ENCODE measurements around the gene TEC.
"Not testable (repeated sequence)": the region's sequence is repeated elsewhere in the genome, so short reads cannot be mapped to it uniquely, and the experiment has no call there.

TEC gene

GRCh38 chr4:48194971-48195370 is 74.7 kb downstream of the TEC start:
- H3K9me3 ChIP-seq (ENCODE audit: control insufficient read depth, low read length), result no peaks in the 10 kb centered on the region
- H3K36me3 ChIP-seq (ENCODE audit: control insufficient read depth, insufficient read depth, low read length, severe bottlenecking), result no peaks in the 10 kb centered on the region
- H3K9ac ChIP-seq (ENCODE audit: low read length), result no peak overlapping the region

GRCh38 chr4:48193921-48194468 is 75.6 kb downstream of the TEC start:
- H3K9me3 ChIP-seq (ENCODE audit: control insufficient read depth, low read length), result no peaks in the 10 kb centered on the region
- no peak overlapping the region for H3K9ac ChIP-seq (ENCODE audit: low read length)
- H3K4me3 ChIP-seq (ENCODE audit: low read length), result no peak overlapping the region
- H3K36me3 ChIP-seq (ENCODE audit: control insufficient read depth, insufficient read depth, low read length, severe bottlenecking), result no peaks in the 10 kb centered on the region
- peaks cover 7% of the 10 kb centered on the region for H3K4me1 ChIP-seq (ENCODE audit: control insufficient read depth, insufficient read depth, low read length)
- no peaks in the 10 kb centered on the region for H3K27me3 ChIP-seq (replicated peaks; ENCODE audit: control insufficient read depth, insufficient read depth, low read length)
- DNase-seq (ENCODE audit: low read depth), result no peak

More at GRCh38 chr4:48194971-48195370, 74.7 kb downstream of the TEC start:
- no peak overlapping the region for H3K4me3 ChIP-seq (ENCODE audit: low read length)
- no peaks in the 10 kb centered on the region for H3K27me3 ChIP-seq (replicated peaks; ENCODE audit: control insufficient read depth, insufficient read depth, low read length)
- no peak for DNase-seq (ENCODE audit: low read depth)
- peaks cover 7% of the 10 kb centered on the region for H3K4me1 ChIP-seq (ENCODE audit: control insufficient read depth, insufficient read depth, low read length)

GRCh38 chr4:48193096-48193836 is 76.4 kb downstream of the TEC start:
- no peak overlapping the region for H3K9ac ChIP-seq (ENCODE audit: low read length)
- H3K4me1 ChIP-seq (ENCODE audit: control insufficient read depth, insufficient read depth, low read length), result peaks cover 7% of the 10 kb centered on the region
- no peaks in the 10 kb centered on the region for H3K9me3 ChIP-seq (ENCODE audit: control insufficient read depth, low read length)
- no peak overlapping the region for H3K4me3 ChIP-seq (ENCODE audit: low read length)
- H3K27me3 ChIP-seq (replicated peaks; ENCODE audit: control insufficient read depth, insufficient read depth, low read length), result no peaks in the 10 kb centered on the region
- no peaks in the 10 kb centered on the region for H3K36me3 ChIP-seq (ENCODE audit: control insufficient read depth, insufficient read depth, low read length, severe bottlenecking)
- no peak for DNase-seq (ENCODE audit: low read depth)

DNA sequence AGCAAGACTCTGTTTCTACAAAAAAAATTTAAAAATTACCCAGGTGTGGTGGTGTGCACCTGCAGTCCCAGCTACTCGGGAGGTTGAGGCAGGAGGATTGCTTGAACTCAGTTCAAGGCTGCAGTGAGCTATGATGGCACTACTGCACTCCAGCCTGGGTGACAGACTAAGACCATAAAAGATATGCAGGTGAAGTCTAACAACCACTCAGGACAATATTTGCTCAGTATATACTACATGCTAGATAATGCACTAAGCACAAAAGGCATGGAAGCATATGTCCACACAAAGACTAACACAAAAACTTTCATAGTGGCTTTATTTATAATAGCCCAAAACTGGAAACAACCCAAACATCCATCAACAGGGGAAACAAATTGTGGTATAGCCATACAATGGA is 77.9 kb downstream of the TEC start:
- Histone ChIP-seq H3K4me1 (ENCODE audit: control insufficient read depth, insufficient read depth, low read length) (peaks cover 10% of the 10 kb centered on the region), H3K27me3 (replicated peaks; ENCODE audit: control insufficient read depth, insufficient read depth, low read length) (no peaks in the 10 kb centered on the region), H3K36me3 (ENCODE audit: control insufficient read depth, insufficient read depth, low read length, severe bottlenecking) (no peaks in the 10 kb centered on the region), H3K9me3 (ENCODE audit: control insufficient read depth, low read length) (no peaks in the 10 kb centered on the region), H3K9ac (ENCODE audit: low read length) (no peak overlapping the region), H3K4me3 (ENCODE audit: low read length) (no peak overlapping the region)
- no peak for DNase-seq (ENCODE audit: low read depth)

DNA sequence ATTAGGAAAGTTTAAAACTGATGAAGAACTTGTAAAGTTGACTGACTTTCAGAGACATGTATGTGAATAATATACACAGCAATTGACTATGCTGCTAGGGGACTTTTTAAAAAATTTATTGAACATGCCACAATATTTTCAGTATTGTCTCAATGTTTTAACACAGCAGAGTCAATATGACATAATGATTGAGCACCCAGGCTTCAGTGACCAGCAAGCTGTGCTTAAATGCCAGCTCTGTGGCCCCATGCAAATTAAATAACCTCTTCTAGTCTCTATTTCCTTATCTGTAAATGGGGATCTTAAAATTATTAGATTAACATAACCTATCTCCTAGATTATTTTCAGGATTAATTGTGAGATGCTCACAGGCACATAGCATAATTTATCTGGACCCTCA is 78.8 kb downstream of the TEC start:
- DNase-seq (ENCODE audit: low read depth), result no peak
- Histone ChIP-seq H3K4me3 (ENCODE audit: low read length) (no peak overlapping the region), H3K9ac (ENCODE audit: low read length) (no peak overlapping the region), H3K27me3 (replicated peaks; ENCODE audit: control insufficient read depth, insufficient read depth, low read length) (no peaks in the 10 kb centered on the region), H3K36me3 (ENCODE audit: control insufficient read depth, insufficient read depth, low read length, severe bottlenecking) (no peaks in the 10 kb centered on the region), H3K9me3 (ENCODE audit: control insufficient read depth, low read length) (no peaks in the 10 kb centered on the region), H3K4me1 (ENCODE audit: control insufficient read depth, insufficient read depth, low read length) (peaks cover 9% of the 10 kb centered on the region)

DNA sequence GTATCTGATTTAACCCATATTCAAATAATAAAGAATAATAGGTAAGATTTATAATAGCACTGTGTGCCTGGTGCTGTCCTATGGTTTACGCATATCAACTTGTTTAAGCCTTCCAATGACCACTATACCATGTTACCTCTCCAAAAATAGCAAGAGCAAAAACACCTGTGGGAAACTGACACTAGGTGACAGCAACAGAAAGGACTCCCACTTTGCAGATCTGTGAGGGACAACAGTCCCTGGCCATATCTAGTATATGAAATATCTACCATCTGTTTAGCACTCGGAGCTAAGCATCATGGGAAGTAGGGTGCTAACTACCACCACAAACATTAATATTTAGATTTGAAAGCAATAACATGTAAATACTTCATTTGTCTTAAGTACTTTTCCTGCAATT is 79.9 kb downstream of the TEC start:
- Histone ChIP-seq H3K9ac (ENCODE audit: low read length) (no peak overlapping the region), H3K9me3 (ENCODE audit: control insufficient read depth, low read length) (no peaks in the 10 kb centered on the region), H3K36me3 (ENCODE audit: control insufficient read depth, insufficient read depth, low read length, severe bottlenecking) (no peaks in the 10 kb centered on the region), H3K4me1 (ENCODE audit: control insufficient read depth, insufficient read depth, low read length) (peaks cover 4% of the 10 kb centered on the region), H3K4me3 (ENCODE audit: low read length) (no peak overlapping the region), H3K27me3 (replicated peaks; ENCODE audit: control insufficient read depth, insufficient read depth, low read length) (no peaks in the 10 kb centered on the region)
- DNase-seq (ENCODE audit: low read depth), result no peak

DNA sequence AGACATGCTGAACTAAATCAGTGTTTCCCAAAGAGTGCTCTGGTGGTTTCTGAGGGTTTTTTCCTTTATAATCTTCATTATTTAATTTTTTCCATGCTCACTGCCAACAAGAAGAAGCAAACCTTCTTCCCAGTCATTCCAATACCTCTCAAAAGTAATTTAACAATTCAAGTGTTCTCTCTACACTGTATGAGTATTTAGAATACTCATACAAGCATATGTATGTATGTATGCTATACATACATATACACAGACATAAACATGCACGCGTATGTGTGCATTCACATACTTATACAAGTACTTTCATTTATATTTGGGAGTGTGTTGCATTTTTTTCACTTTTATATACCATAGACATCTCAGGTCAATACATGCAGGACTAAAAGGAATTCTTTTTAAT is 81.2 kb downstream of the TEC start:
- Histone ChIP-seq H3K4me3 (ENCODE audit: low read length) (no peak overlapping the region), H3K9me3 (ENCODE audit: control insufficient read depth, low read length) (no peaks in the 10 kb centered on the region), H3K27me3 (replicated peaks; ENCODE audit: control insufficient read depth, insufficient read depth, low read length) (peaks cover 2% of the 10 kb centered on the region), H3K9ac (ENCODE audit: low read length) (no peak overlapping the region), H3K36me3 (ENCODE audit: control insufficient read depth, insufficient read depth, low read length, severe bottlenecking) (no peaks in the 10 kb centered on the region), H3K4me1 (ENCODE audit: control insufficient read depth, insufficient read depth, low read length) (peaks cover 4% of the 10 kb centered on the region)
- no peak for DNase-seq (ENCODE audit: low read depth)

GRCh38 chr4:48187813-48188212 is 81.8 kb downstream of the TEC start:
- Histone ChIP-seq H3K9me3 (ENCODE audit: control insufficient read depth, low read length) (no peaks in the 10 kb centered on the region), H3K27me3 (replicated peaks; ENCODE audit: control insufficient read depth, insufficient read depth, low read length) (peaks cover 3% of the 10 kb centered on the region), H3K4me1 (ENCODE audit: control insufficient read depth, insufficient read depth, low read length) (peaks cover 4% of the 10 kb centered on the region), H3K9ac (ENCODE audit: low read length) (no peak overlapping the region), H3K36me3 (ENCODE audit: control insufficient read depth, insufficient read depth, low read length, severe bottlenecking) (no peaks in the 10 kb centered on the region), H3K4me3 (ENCODE audit: low read length) (no peak overlapping the region)
- peak; percentile 12 for DNase-seq (ENCODE audit: low read depth)

DNA sequence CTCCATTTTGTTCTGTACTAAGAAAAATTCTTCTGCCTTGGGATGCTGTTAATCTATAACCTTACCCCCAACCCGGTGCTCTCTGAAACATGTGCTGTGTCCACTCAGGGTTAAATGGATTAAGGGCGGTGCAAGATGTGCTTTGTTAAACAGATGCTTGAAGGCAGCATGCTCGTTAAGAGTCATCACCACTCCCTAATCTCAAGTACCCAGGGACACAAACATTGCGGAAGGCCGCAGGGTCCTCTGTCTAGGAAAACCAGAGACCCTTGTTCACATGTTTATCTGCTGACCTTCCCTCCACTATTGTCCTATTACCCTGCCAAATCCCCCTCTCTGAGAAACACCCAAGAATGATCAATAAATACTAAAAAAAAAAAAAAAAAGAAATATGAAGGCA is 82.6 kb downstream of the TEC start:
- not testable (repeated sequence) for H3K4me1 ChIP-seq (ENCODE audit: control insufficient read depth, insufficient read depth, low read length); H3K9me3 ChIP-seq (ENCODE audit: control insufficient read depth, low read length)

GRCh38 chr4:48186394-48186793 is 83.2 kb downstream of the TEC start:
- not testable (repeated sequence) for H3K4me3 ChIP-seq (ENCODE audit: low read length); DNase-seq (ENCODE audit: low read depth); H3K36me3 ChIP-seq (ENCODE audit: control insufficient read depth, insufficient read depth, low read length, severe bottlenecking); H3K9me3 ChIP-seq (ENCODE audit: control insufficient read depth, low read length); H3K4me1 ChIP-seq (ENCODE audit: control insufficient read depth, insufficient read depth, low read length); H3K27me3 ChIP-seq (replicated peaks; ENCODE audit: control insufficient read depth, insufficient read depth, low read length); H3K9ac ChIP-seq (ENCODE audit: low read length)

More for the DNA sequence above, 82.6 kb downstream of the TEC start:
- H3K36me3 ChIP-seq (ENCODE audit: control insufficient read depth, insufficient read depth, low read length, severe bottlenecking); DNase-seq (ENCODE audit: low read depth); H3K27me3 ChIP-seq (replicated peaks; ENCODE audit: control insufficient read depth, insufficient read depth, low read length); H3K9ac ChIP-seq (ENCODE audit: low read length); H3K4me3 ChIP-seq (ENCODE audit: low read length): not testable (repeated sequence)

DNA sequence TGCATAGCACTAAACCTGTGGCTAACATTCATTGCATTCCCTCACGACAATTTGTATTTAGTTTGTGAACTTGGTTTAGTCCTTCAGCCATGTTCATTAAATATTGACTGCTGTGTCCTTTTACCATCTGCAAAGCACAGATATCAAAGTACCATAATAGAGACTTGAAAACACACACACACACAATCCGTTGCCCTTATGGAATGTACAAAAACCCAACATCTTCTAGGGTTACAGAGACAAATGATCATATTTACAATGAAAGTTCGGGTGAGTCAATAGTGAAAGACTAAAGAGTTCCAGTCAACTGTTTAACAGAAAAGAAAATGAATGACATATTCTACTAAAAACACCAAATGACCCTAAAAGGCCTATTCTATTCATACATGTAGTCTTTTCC is 84.8 kb downstream of the TEC start:
- peak; percentile 30 for DNase-seq (ENCODE audit: low read depth)
- peaks cover 3% of the 10 kb centered on the region for H3K27me3 ChIP-seq (replicated peaks; ENCODE audit: control insufficient read depth, insufficient read depth, low read length)
- no peaks in the 10 kb centered on the region for H3K36me3 ChIP-seq (ENCODE audit: control insufficient read depth, insufficient read depth, low read length, severe bottlenecking)
- H3K9ac ChIP-seq (ENCODE audit: low read length), result no peak overlapping the region
- H3K4me3 ChIP-seq (ENCODE audit: low read length), result no peak overlapping the region
- H3K4me1 ChIP-seq (ENCODE audit: control insufficient read depth, insufficient read depth, low read length), result peaks cover 4% of the 10 kb centered on the region
- H3K9me3 ChIP-seq (ENCODE audit: control insufficient read depth, low read length), result no peaks in the 10 kb centered on the region

GRCh38 chr4:48180234-48180633 is 89.4 kb downstream of the TEC start:
- H3K9ac ChIP-seq (ENCODE audit: low read length), result no peak overlapping the region
- no peak overlapping the region for H3K4me3 ChIP-seq (ENCODE audit: low read length)
- H3K4me1 ChIP-seq (ENCODE audit: control insufficient read depth, insufficient read depth, low read length), result no peaks in the 10 kb centered on the region
- peaks cover 3% of the 10 kb centered on the region for H3K27me3 ChIP-seq (replicated peaks; ENCODE audit: control insufficient read depth, insufficient read depth, low read length)
- H3K36me3 ChIP-seq (ENCODE audit: control insufficient read depth, insufficient read depth, low read length, severe bottlenecking), result no peaks in the 10 kb centered on the region
- H3K9me3 ChIP-seq (ENCODE audit: control insufficient read depth, low read length), result no peaks in the 10 kb centered on the region
- DNase-seq (ENCODE audit: low read depth), result no peak
